ENCODE measurements around the gene RAD51B.

- no peak for TF ChIP-seq POLR2A (IDR thresholded peaks at IDR 0.05)
- no peak for TF ChIP-seq CTCF (IDR thresholded peaks at IDR 0.05)
- TF ChIP-seq POLR2AphosphoS5 (IDR thresholded peaks at IDR 0.05), result no peak
Measured at GRCh38 chr14:68633131-68633991, 813.8 kb downstream of the RAD51B start.

All from upper lobe of left lung (tissue), 4 donors.